ENCODE measurements around the gene MKNK1.
A peak's percentile ranks its signal among the peaks of the same experiment; 100 is the strongest.
"Not testable (repeated sequence)": the region's sequence is repeated elsewhere in the genome, so short reads cannot be mapped to it uniquely, and the experiment has no call there.

The MKNK1 gene

DNA sequence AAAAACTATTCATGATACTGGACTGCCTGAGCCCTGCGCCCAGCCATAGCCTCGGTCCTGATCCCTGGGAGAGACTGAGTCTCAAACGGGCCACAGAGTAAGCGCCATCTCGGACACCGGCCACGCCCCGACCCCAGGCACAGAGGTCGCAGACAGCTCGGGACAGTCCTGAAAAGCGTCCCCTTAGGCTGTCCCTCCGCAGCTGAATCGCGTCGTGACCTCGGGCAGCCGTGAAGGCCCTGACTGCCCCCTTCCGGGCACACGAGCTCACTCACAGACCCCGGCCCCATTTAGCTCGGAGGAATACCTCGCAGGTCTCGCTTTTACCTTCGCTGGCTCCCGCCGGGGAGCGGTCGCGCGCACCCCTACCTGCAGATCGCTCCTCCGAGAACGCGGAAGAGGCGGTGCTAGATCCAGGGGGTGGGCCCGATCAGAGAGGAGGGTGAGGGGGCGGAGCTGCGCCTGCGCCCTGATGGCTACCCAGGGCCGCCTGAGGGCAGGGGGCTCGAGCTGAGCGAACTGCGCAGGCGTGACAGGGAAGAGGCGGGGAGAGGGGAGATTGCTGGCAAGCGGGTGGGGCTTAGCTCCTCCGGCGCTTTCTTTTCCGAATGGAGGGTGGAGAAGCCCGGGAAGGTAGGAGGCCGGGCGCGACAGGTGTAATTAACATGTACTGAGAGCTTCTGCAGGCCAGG is at the start of gene MKNK1:
TSS of gene MKNK1 (minus strand) at position 411 of the 692 bp plus-strand sequence. CDS start 20,941 bp downstream, outside the sequence.
- in situ Hi-C loops (cut with MboI; ENCODE audit: low pct_unique_long_range_greater_than_20kb, low sequenced_read_pairs) = no loop called here
- DNase-seq = peak; percentile 95

DNA sequence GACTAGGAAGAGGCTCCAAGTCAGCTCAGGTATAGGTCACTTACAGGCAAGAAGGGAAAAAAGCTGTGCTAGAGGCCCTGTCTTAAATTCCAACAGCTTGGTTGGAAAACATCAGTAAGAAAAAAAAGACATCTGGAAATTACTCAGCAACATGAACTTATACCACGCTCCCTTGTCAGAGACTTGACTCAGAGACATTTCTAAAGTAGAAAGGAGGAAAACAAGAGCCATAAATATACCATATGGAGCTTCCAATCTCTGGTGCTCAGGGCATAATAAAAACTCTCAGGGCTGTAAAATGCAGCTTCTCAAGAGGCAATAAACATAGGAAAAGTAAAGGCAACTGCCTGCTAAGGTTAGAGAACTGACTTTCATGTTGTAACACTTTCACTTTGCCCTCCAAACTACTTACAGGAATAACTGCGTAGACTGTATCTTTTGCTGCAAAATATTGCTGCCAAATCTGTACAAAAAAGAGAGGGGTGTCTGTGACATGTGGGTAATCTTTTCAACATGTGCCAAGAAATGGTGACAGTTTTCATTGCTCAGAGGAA is 49.4 kb upstream of the MKNK1 start:
- no peak for DNase-seq
- in situ Hi-C loops (cut with MboI; ENCODE audit: low pct_unique_long_range_greater_than_20kb, low sequenced_read_pairs) = no loop called here

- no peak for DNase-seq
- in situ Hi-C loops (cut with MboI; ENCODE audit: low pct_unique_long_range_greater_than_20kb, low sequenced_read_pairs) = no loop called here
Observed at GRCh38 chr1:46652321-46653100, 48.4 kb upstream of the MKNK1 start.

DNA sequence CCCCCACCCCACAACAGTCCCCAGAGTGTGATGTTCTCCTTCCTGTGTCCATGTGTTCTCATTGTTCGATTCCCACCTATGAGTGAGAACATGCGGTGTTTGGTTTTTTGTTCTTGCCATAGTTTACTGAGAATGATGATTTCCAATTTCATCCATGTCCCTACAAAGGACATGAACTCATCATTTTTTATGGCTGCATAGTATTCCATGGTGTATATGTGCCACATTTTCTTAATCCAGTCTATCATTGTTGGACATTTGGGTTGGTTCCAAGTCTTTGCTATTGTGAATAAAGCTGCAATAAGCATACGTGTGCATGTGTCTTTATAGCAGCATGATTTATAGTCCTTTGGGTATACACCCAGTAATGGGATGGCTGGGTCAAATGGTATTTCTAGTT is 47.1 kb upstream of the MKNK1 start:
- DNase-seq; in situ Hi-C loops (cut with MboI; ENCODE audit: low pct_unique_long_range_greater_than_20kb, low sequenced_read_pairs): not testable (repeated sequence)

DNA sequence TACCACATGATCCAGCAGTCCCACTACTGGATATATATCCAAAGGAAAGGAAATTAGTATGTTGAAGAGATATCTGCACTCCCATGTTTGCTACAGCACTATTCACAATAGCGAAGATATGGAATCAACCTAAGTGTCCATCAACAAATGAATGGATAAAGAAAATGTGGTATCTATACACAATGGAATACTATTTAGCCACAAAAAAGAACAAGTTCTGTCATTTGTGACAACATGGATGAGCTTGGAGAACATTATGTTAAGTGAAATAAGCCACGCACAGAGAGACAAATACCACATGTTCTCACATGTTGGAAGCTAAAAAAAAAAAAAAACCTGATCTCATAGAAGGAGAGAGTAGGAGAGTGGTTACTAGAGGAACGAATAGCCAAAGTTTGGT is 46.4 kb upstream of the MKNK1 start:
- in situ Hi-C loops (cut with MboI; ENCODE audit: low pct_unique_long_range_greater_than_20kb, low sequenced_read_pairs) = no loop called here
- DNase-seq = no peak

DNA sequence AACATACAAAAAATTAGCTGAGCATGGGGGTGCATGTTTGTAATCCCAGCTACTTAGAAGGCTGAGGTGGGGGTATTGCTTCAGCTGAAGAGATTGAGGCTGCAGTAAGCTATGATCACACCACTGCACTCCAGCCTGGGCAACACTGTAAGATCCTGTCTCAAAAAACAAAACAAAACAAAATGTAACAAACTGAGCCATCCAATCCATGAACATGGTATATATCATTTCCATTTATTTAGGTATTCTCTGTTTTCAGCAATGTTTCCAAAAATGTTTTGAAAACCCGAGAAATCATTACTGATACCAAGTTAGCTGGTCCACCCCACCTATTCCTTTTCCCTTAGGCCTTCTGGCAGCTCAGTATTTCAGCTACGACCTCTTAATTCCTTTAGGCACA is 45.7 kb upstream of the MKNK1 start:
- in situ Hi-C loops (cut with MboI; ENCODE audit: low pct_unique_long_range_greater_than_20kb, low sequenced_read_pairs) = no loop called here
- DNase-seq = no peak

- in situ Hi-C loops (cut with MboI; ENCODE audit: low pct_unique_long_range_greater_than_20kb, low sequenced_read_pairs) = no loop called here
- DNase-seq = no peak
Observed at GRCh38 chr1:46647611-46648010, 43.5 kb upstream of the MKNK1 start.

- no peak for DNase-seq
- in situ Hi-C loops (cut with MboI; ENCODE audit: low pct_unique_long_range_greater_than_20kb, low sequenced_read_pairs) = no loop called here
Observed at GRCh38 chr1:46646844-46647243, 42.8 kb upstream of the MKNK1 start.

DNA sequence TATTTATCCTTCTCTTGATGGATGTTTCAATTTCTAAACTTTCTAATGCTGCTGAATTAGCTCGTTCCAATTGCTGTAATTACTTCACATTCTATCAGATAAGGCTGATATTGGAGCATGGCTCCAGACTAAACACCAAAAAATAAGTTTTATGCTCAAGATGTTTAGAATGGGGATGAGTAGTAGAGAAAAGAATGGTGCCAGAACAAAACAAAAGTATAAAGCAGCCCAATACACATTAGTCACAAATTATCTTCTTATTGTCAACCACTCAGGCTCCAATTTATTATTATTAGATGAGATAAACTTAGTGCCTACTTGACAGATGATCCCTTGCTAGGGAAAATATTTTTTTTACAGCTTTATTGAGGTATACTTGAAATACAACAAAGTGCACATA is 42.3 kb upstream of the MKNK1 start:
- in situ Hi-C loops (cut with MboI; ENCODE audit: low pct_unique_long_range_greater_than_20kb, low sequenced_read_pairs) = no loop called here

GRCh38 chr1:46645815-46646214 is 41.7 kb upstream of the MKNK1 start:
- in situ Hi-C loops (cut with MboI; ENCODE audit: low pct_unique_long_range_greater_than_20kb, low sequenced_read_pairs) = no loop called here
- DNase-seq = no peak

More for the DNA sequence above, 42.3 kb upstream of the MKNK1 start:
- no peak for DNase-seq

DNA sequence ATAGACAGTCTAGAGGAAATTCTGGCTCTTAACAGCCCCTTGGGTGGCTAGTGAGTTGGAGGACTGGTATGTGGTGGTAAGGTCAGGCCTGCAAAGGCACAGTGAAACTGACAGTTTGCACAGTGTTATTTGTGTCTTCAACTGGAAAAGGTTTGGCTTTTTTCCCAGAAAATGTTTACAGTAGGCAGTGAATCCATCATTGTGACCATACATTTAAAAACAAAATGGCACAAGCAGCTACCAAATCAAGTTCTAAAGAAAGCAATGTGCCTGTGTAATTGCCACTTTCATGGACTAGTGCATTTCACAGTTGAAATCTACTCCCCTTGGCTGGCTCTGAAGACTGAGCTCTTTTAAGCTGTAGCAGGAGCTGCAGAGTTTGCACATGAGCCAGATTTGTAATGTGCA is 39.3 kb upstream of the MKNK1 start:
- in situ Hi-C loops (cut with MboI; ENCODE audit: low pct_unique_long_range_greater_than_20kb, low sequenced_read_pairs) = no loop called here
- DNase-seq = no peak

- peak; percentile 14 for DNase-seq
- in situ Hi-C loops (cut with MboI; ENCODE audit: low pct_unique_long_range_greater_than_20kb, low sequenced_read_pairs) = no loop called here
Observed at GRCh38 chr1:46642115-46642680, 38.1 kb upstream of the MKNK1 start.

- in situ Hi-C loops (cut with MboI; ENCODE audit: low pct_unique_long_range_greater_than_20kb, low sequenced_read_pairs) = no loop called here
- DNase-seq = no peak
Observed at GRCh38 chr1:46639547-46639946, 35.5 kb upstream of the MKNK1 start.

DNA sequence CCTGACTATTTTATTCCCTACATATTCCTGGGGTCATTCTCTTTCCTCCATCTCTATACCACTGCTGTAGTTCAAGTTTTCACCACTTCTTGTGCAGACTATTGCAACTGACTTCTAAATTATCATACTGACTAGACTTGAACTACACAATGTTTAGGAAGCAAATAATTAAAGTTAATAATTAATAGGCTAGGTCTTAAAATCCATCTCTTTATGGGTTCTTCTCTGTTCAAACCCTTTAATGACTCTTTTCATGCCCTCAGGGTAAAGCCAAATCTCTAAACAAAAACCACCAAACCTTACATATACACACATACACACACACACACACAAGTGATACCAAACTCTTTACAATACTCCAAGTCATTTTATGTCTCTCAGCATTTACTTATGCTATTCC is 34.9 kb upstream of the MKNK1 start:
- no peak for DNase-seq
- in situ Hi-C loops (cut with MboI; ENCODE audit: low pct_unique_long_range_greater_than_20kb, low sequenced_read_pairs) = no loop called here

- in situ Hi-C loops (cut with MboI; ENCODE audit: low pct_unique_long_range_greater_than_20kb, low sequenced_read_pairs) = no loop called here
Observed at GRCh38 chr1:46637444-46638083, 33.5 kb upstream of the MKNK1 start.

DNA sequence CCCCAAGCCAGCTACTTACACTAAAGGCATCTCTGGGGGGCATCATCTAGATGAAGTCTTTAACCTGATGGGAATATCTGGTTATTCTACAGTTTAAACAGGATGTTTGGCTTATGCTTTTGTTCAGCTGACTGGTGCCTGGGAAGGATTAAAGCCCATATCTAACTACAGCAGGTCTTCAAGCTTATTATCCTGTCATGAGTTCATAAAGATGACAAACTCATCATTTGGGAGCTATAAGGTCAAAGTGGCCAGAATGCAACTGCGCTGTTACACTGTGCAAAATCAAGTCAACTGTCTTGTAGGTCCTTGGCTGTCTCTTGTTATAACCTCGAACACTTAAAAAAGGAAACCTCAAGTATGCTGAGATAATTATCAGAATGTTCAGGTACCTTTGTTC is 31.1 kb upstream of the MKNK1 start:
- DNase-seq = no peak
- in situ Hi-C loops (cut with MboI; ENCODE audit: low pct_unique_long_range_greater_than_20kb, low sequenced_read_pairs) = no loop called here

More at GRCh38 chr1:46637444-46638083, 33.5 kb upstream of the MKNK1 start:
- DNase-seq = no peak

- in situ Hi-C loops (cut with MboI; ENCODE audit: low pct_unique_long_range_greater_than_20kb, low sequenced_read_pairs) = no loop called here
Observed at GRCh38 chr1:46630719-46631118, 26.7 kb upstream of the MKNK1 start.

GRCh38 chr1:46623743-46624644 is 19.9 kb upstream of the MKNK1 start:
- in situ Hi-C loops (cut with MboI; ENCODE audit: low pct_unique_long_range_greater_than_20kb, low sequenced_read_pairs) = no loop called here

More at GRCh38 chr1:46630719-46631118, 26.7 kb upstream of the MKNK1 start:
- DNase-seq = no peak

GRCh38 chr1:46622344-46622743 is 18.3 kb upstream of the MKNK1 start:
- DNase-seq = no peak

More at GRCh38 chr1:46623743-46624644, 19.9 kb upstream of the MKNK1 start:
- no peak for DNase-seq

More at GRCh38 chr1:46622344-46622743, 18.3 kb upstream of the MKNK1 start:
- in situ Hi-C loops (cut with MboI; ENCODE audit: low pct_unique_long_range_greater_than_20kb, low sequenced_read_pairs) = no loop called here
